GM12878 (cell line): ENCODE measurements around the gene PPIA. TPM values are rescaled to one million over a fixed set of nuclear protein-coding genes. Genes with fewer than 3 reads are reported as not detected.

ENCODE experiments used
- ATAC-seq: fragments of 200-7000 bp; cut with Tn5 transposase; 3 replicates; pipeline ENCODE4 v1.9.1; 2020; ENCODE audit warnings: mild to moderate bottlenecking, moderate library complexity
- BruUV-seq: library from RNA; stranded (reverse); fragments of 400-500 nt; replicated peaks from 2 replicates; lab custom pipeline; 2021; lab: Mats Ljungman, UMichigan
- CTCF ChIA-PET: fragments of 300-600 bp; sonication (Branson Sonifier 250); formaldehyde crosslinking; extraction: SDS; loops from one replicate; lab custom pipeline; 2021; ENCODE audit warnings: inconsistent platforms; lab: Yijun Ruan, JAX
- POLR2A ChIA-PET: fragments of 350-600 bp; formaldehyde crosslinking; extraction: SDS; loops from one replicate; lab custom pipeline; 2021; ENCODE audit warnings: inconsistent platforms; lab: Charles Lee
- RAD21 ChIA-PET: fragments of 300-600 bp; sonication (Branson Sonifier 250); formaldehyde crosslinking; loops from one replicate; lab custom pipeline; 2023; ENCODE audit warnings: antibody characterized with exemption; ENCODE audit not compliant: unreplicated experiment; lab: Charles Lee
- SMC1A ChIA-PET: fragments of 300-600 bp; sonication (Branson Sonifier 250); formaldehyde crosslinking; loops from one replicate; lab custom pipeline; 2023; ENCODE audit not compliant: unreplicated experiment, uncharacterized antibody; lab: Charles Lee
- DNase-seq: peaks from one replicate; pipeline ENCODE4 v3.0.0-alpha.2; 2011; ENCODE audit warnings: low read depth, low spot score
- FAIRE-seq: peaks from 3 replicates; lab custom pipeline; 2011; peaks lifted over from hg19 to GRCh38; lab: Jason Lieb, UNC
- H2AFZ ChIP-seq: 2 replicates; pipeline ENCODE4 v1.6.0; 2011; ENCODE audit warnings: low read depth, low read length, control low read depth; ENCODE audit not compliant: control insufficient read depth
- H3K27ac ChIP-seq: 2 replicates; pipeline ENCODE4 v1.5.1; 2011; ENCODE audit warnings: control low read depth; ENCODE audit not compliant: control insufficient read depth, insufficient read depth
- H3K27me3 ChIP-seq, 2 experiments: replicated peaks in 1 of 2; 2 replicates each; pipeline versions ENCODE4 v1.6.0 to v1.6.1; 2011; ENCODE audit warnings: low read length in 1 of 2; ENCODE audit not compliant: control insufficient read depth in 2 of 2, insufficient read depth in 2 of 2
- H3K36me3 ChIP-seq, 2 experiments: 2 replicates each; pipeline ENCODE4 v1.5.1; 2011; ENCODE audit warnings: low read length in 1 of 2; ENCODE audit not compliant: control insufficient read depth in 2 of 2, insufficient read depth in 2 of 2
- H3K4me1 ChIP-seq: 2 replicates; pipeline ENCODE4 v1.6.1; 2011; ENCODE audit warnings: mild to moderate bottlenecking, low read length, moderate library complexity, mixed read lengths; ENCODE audit not compliant: control insufficient read depth, insufficient read depth
- H3K4me2 ChIP-seq: 2 replicates; pipeline ENCODE4 v1.6.0; 2011; ENCODE audit warnings: control low read depth; ENCODE audit not compliant: control insufficient read depth, insufficient read depth
- H3K4me3 ChIP-seq: fragments of 200-600 bp; sonication (generic); 2 replicates; pipeline ENCODE4 v1.5.1; 2016
- H3K79me2 ChIP-seq: 2 replicates; pipeline ENCODE4 v1.6.0; 2011; ENCODE audit warnings: low read length; ENCODE audit not compliant: control insufficient read depth, insufficient read depth
- H3K9ac ChIP-seq: 2 replicates; pipeline ENCODE4 v1.8.0; 2011; ENCODE audit warnings: low read length, control low read depth, mixed read lengths; ENCODE audit not compliant: control insufficient read depth, insufficient read depth
- H3K9me3 ChIP-seq: replicated peaks from 3 replicates; pipeline ENCODE4 v1.5.1; 2011; ENCODE audit warnings: mild to moderate bottlenecking, low read length; ENCODE audit not compliant: control insufficient read depth, insufficient read depth
- H4K20me1 ChIP-seq: 2 replicates; pipeline ENCODE4 v1.6.0; 2011; ENCODE audit not compliant: control insufficient read depth, insufficient read depth
- KLF5 ChIP-seq: fragments of 450-650 bp; IDR thresholded peaks from 2 replicates; pipeline ENCODE4 v1.6.1; 2014; ENCODE audit warnings: mild to moderate bottlenecking; ENCODE audit not compliant: partially characterized antibody
- NFXL1 ChIP-seq: fragments of 450-650 bp; IDR thresholded peaks from 2 replicates; pipeline ENCODE4 v1.6.1; 2017; ENCODE audit warnings: antibody characterized with exemption, mild to moderate bottlenecking, borderline replicate concordance
- POLR2A ChIP-seq: IDR thresholded peaks from 2 replicates; pipeline ENCODE4 v1.6.1; 2011; ENCODE audit warnings: low read depth, mild to moderate bottlenecking, low read length
- WGBS: methylation state at CpG from one replicate; pipeline ENCODE4 v1.1.6; 2016; ENCODE audit warnings: low lambda C conversion rate; ENCODE audit not compliant: insufficient replicate concordance, insufficient coverage; ENCODE audit errors: missing lambda C conversion rate; 5-methylcytosine and 5-hydroxymethylcytosine counted together
- in situ Hi-C: fragments of 300-500 bp; cut with MboI; formaldehyde crosslinking; loops from 9 replicates; pipeline ENCODE4 v1.14.3; 2018; ENCODE audit warnings: mixed read lengths
- intact Hi-C: fragments of 100-400 bp; cut with micrococcal nuclease; formaldehyde crosslinking; loops from one replicate; pipeline ENCODE4 v1.14.2; 2022; ENCODE audit not compliant: unreplicated experiment
- polyA plus RNA-seq, 11 experiments: library from polyadenylated mRNA; depleted of rRNA in 4 of 11; unstranded in 6 of 11; stranded (reverse) in 5 of 11; fragments of >200 nt; fragmentation: Nextera tagmentation in 4 of 11; fragmentation: Illumina TruSeq in 1 of 11; extraction: Ambion mirVana in 4 of 11; extraction: Trizol in 1 of 11; gene quantifications; 1 replicate in 1 of 11; 2 replicates in 10 of 11; pipeline versions ENCODE4 v1.2.1 to v1.2.3, GENCODE V29; 2011 to 2016; ENCODE audit warnings: inconsistent platforms in 2 of 11, missing spikeins in 2 of 11, low read depth in 1 of 11
- total RNA-seq, 4 experiments: library from RNA; depleted of rRNA in 3 of 4; stranded (reverse); fragments of >200 nt in 3 of 4; fragmentation: Illumina TruSeq in 1 of 4; extraction: Trizol in 1 of 4; gene quantifications; 2 replicates each; pipeline versions ENCODE4 v1.2.1 to v1.2.3, GENCODE V29; 2013 to 2021
- TF ChIP-seq, protein P1 (sequence below): IDR thresholded peaks from 2 replicates; pipeline ENCODE4 v1.6.1; 2011; ENCODE audit warnings: mild to moderate bottlenecking, low read depth, low read length, moderate library complexity; ENCODE audit not compliant: insufficient replicate concordance

Gene PPIA
- total and polyA plus RNA-seq, 10 of the 15 experiments (the other 5 are each of a cell fraction or from before 2014, with no cell fraction given): 2,712 to 7,982 (median 5,027) TPM

DNA sequence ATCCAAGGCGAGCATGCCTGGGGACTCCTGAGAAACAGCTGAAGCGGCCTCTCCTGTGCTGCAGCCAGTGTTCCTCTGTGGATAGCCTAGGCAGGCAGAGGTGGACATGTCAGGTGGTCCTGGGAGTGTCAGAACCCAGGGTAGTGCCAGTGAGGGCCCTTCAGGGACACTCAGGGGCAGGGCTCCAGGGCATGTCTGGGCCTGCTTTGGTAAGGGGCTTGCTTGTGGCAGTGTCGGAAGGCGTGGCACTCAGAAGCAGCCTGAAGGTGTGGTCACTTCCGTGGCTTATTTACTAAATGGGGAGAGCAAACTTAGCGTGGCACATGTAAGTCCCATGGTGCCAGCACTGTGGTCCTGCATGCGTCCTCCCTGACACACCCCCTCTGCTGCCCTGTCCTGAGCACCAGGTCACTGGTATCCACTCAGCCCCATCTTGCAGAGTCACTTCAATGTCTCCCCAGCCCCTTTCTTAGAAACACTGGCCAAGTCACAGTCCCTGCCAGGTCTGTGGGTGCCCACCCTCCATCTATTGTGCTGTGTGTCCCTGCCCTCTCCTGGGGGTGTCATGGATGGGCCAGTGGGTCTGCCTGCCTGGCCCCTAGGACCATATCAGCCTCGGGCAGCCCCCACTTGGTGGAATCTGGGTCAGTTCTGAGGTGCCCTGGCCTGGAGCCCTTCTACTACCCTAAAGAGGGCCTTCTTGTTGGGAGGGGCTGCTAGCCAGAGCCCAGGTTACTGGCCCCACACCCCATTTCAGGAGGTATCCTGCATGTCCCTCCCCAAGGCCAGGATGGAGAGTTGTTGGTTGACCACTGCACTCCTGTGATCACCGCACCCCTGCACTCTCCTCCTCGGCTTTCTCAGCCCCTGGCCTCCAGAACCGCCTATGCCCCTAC, 41.4 kb upstream of the PPIA start:
- no peak overlapping the region for H3K4me3 ChIP-seq
- DNase-seq (no peak), ATAC-seq (no peak), FAIRE-seq (no peak)
- peak overlapping the region; percentile 40; the same call in 1 of the 2 replicates for H3K27ac ChIP-seq
- peaks cover 65% of the 10 kb centered on the region for H3K79me2 ChIP-seq
- peaks cover 31% of the 10 kb centered on the region for H3K4me1 ChIP-seq
- H3K9ac ChIP-seq: no peak overlapping the region
- RAD21 ChIA-PET: interaction anchor here (6.0 kb wide), 1 partner anchor 14 kb away, joined by 40 read pairs; no protein-coding TSS in a partner anchor
- no peak for TF ChIP-seq POLR2A
- no peak for TF ChIP-seq NFXL1
- TF ChIP-seq, protein P1, sequence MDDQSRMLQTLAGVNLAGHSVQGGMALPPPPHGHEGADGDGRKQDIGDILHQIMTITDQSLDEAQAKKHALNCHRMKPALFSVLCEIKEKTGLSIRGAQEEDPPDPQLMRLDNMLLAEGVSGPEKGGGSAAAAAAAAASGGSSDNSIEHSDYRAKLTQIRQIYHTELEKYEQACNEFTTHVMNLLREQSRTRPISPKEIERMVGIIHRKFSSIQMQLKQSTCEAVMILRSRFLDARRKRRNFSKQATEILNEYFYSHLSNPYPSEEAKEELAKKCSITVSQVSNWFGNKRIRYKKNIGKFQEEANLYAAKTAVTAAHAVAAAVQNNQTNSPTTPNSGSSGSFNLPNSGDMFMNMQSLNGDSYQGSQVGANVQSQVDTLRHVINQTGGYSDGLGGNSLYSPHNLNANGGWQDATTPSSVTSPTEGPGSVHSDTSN: no peak
- no peak for TF ChIP-seq KLF5
- H3K4me2 ChIP-seq: no peak overlapping the region
- WGBS: 59% methylated on average over 11 of the region's 11 CpGs
- no TSS peak for BruUV-seq
- in situ Hi-C loops: no loop called here
- intact Hi-C loops: loop anchor here (5.0 kb wide), 2 partner anchors 92 to 168 kb away; partner anchors contain the start of gene H2AZ2
- peaks cover 6% of the 10 kb centered on the region; the same call in 1 of the 2 replicates for H4K20me1 ChIP-seq
- no peak overlapping the region for H2AFZ ChIP-seq
- H3K36me3 ChIP-seq: peaks cover 14 to 16% of the 10 kb centered on the region in 2 experiments
- SMC1A ChIA-PET: no interaction called here
- no peaks in the 10 kb centered on the region for H3K27me3 ChIP-seq
- CTCF ChIA-PET: no interaction called here
- POLR2A ChIA-PET: no interaction called here
- H3K9me3 ChIP-seq: no peaks in the 10 kb centered on the region
